ENCODE measurements around the gene OPA1.

DNA sequence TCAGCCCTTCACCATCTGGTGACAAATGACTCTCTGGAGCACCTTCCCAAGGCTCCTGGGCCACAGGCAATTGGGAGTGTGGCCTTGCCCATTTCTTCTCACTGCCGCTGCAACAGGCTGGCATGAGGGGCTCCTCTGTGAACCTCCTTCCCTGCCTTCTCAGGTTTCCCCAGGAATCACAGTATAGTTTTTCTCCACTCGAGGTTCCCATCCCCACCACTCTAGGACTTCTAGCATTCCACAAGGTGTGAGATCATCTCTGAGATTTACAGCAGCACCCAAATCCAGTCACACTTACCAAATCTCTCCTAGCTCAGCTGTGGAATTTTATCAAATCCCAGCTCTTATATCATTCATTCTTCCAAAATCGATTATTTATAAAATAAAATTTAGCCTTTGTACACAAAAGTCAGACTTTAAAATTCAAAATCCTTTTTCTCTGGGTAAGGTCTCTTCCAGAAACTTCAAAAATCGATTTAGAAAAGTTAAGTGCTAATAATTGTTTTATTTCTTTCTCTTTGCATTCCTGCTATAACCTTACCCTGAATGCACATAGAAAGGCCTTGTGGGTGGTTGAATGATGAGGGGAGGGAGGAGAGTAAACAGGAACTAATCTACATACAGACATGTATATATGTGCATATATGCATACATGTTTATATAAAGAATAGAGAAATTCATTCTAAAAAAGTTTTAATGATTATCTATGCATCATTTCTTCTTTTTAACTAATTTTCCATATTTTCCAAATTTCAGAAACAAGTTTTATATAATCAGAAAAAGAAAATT lies 19.4 kb upstream of the OPA1 start:
- TF ChIP-seq, protein P1, sequence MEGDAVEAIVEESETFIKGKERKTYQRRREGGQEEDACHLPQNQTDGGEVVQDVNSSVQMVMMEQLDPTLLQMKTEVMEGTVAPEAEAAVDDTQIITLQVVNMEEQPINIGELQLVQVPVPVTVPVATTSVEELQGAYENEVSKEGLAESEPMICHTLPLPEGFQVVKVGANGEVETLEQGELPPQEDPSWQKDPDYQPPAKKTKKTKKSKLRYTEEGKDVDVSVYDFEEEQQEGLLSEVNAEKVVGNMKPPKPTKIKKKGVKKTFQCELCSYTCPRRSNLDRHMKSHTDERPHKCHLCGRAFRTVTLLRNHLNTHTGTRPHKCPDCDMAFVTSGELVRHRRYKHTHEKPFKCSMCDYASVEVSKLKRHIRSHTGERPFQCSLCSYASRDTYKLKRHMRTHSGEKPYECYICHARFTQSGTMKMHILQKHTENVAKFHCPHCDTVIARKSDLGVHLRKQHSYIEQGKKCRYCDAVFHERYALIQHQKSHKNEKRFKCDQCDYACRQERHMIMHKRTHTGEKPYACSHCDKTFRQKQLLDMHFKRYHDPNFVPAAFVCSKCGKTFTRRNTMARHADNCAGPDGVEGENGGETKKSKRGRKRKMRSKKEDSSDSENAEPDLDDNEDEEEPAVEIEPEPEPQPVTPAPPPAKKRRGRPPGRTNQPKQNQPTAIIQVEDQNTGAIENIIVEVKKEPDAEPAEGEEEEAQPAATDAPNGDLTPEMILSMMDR (IDR thresholded peaks at IDR 0.05), result no peak
- no peak for TF ChIP-seq ZFX (IDR thresholded peaks at IDR 0.05; ENCODE audit: borderline replicate concordance)

Data from 22Rv1 (cell line).